22Rv1 (cell line): ENCODE data around the gene FAM163B.

Source experiments
- H3K27ac ChIP-seq: fragments of 450-650 bp; 2 replicates; pipeline ENCODE4 v1.5.1; 2017
- ZFX ChIP-seq: fragments of 450-650 bp; IDR thresholded peaks from 2 replicates; pipeline ENCODE4 v1.6.1; 2017; ENCODE audit warnings: antibody characterized with exemption, borderline replicate concordance
- TF ChIP-seq, protein P1 (sequence below): fragments of 450-650 bp; IDR thresholded peaks from 2 replicates; pipeline ENCODE4 v1.5.1; 2017; ENCODE audit warnings: mild to moderate bottlenecking

The FAM163B gene

GRCh38 chr9:133581011-133581410 is 28.2 kb downstream of the FAM163B start:
- TF ChIP-seq, protein P1, sequence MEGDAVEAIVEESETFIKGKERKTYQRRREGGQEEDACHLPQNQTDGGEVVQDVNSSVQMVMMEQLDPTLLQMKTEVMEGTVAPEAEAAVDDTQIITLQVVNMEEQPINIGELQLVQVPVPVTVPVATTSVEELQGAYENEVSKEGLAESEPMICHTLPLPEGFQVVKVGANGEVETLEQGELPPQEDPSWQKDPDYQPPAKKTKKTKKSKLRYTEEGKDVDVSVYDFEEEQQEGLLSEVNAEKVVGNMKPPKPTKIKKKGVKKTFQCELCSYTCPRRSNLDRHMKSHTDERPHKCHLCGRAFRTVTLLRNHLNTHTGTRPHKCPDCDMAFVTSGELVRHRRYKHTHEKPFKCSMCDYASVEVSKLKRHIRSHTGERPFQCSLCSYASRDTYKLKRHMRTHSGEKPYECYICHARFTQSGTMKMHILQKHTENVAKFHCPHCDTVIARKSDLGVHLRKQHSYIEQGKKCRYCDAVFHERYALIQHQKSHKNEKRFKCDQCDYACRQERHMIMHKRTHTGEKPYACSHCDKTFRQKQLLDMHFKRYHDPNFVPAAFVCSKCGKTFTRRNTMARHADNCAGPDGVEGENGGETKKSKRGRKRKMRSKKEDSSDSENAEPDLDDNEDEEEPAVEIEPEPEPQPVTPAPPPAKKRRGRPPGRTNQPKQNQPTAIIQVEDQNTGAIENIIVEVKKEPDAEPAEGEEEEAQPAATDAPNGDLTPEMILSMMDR: no peak
- TF ChIP-seq ZFX: no peak
- H3K27ac ChIP-seq: no peak overlapping the region

DNA sequence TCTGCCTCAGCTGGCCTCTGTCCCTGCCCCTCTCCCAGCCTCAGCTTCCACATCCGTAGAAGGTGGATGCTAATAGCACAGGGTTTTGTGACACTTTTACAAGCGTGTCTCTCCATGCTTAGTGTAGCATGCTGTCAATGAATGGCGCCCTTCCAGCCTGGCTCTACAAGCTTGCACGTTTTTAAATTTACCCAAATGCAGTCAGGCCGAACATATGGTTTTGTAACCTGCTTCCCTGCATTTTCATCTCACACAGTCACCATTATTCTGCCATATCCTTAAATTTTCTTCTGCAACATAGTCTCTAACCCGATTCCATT is 28.8 kb downstream of the FAM163B start:
- H3K27ac ChIP-seq: no peak overlapping the region
- TF ChIP-seq ZFX: no peak
- TF ChIP-seq, protein P1: no peak

GRCh38 chr9:133579601-133580418 is 29.4 kb downstream of the FAM163B start:
- H3K27ac ChIP-seq: no peak overlapping the region
- TF ChIP-seq, protein P1: no peak
- no peak for TF ChIP-seq ZFX

DNA sequence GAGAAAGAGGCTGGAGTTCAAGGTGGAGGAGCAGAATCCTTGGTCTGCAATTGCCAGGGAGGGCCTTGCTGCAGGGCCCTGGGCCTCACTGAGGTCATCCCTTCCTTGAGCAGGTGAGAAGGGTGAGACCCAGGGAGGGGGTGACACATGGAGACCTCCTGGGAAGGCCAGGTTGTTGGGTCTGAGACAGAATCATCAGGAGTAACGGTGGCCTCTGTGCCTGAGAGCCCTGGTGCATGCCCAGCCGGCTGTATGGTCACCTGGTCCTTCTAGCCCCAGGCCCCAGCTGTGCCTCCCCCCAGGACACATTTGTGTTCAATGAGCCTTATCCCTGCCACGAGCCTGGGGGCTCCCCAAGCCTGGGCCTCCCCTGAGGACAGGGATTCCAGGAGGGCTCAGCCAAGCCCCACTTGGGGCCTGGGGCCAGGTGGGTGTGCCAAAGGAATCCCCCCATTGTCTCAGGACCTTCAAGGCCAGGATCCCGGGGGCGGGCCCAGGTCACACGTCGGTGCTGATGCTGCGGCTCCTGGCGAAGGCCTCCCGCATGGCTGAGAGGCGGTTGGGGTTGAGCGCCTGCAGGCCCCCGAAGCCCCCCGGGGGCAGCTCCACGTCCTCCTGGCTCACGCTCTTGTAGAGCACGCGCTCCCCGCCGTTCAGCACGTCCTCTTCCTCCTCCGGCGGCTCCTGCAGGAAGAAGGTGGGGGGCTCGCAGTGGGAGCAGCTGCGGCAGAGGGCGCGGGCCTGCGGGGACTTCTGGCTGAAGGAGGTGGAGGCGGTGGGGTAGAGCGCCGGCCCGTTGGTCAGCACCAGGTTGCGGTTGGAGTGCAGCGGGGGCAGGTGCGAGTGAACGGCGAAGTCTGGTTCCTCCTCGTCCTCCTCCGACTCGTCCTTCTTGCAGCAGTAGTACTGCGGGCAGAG is 30.4 kb downstream of the FAM163B start:
- no peak for TF ChIP-seq ZFX
- TF ChIP-seq, protein P1: no peak
- no peak overlapping the region for H3K27ac ChIP-seq

- no peak for TF ChIP-seq ZFX
- TF ChIP-seq, protein P1: no peak
- H3K27ac ChIP-seq: no peak overlapping the region
Observed at GRCh38 chr9:133577737-133578112, 31.5 kb downstream of the FAM163B start.

GRCh38 chr9:133576875-133577736 is 32.1 kb downstream of the FAM163B start:
- no peak for TF ChIP-seq ZFX
- H3K27ac ChIP-seq: no peak overlapping the region
